Raji (cell line): ENCODE measurements around the gene HCRTR1.

Experiments
- POLR2A ChIP-seq: IDR thresholded peaks from 2 replicates; pipeline ENCODE4 v1.6.1; 2011; ENCODE audit warnings: low read depth, low read length, control low read depth; ENCODE audit not compliant: insufficient read depth

Gene HCRTR1

GRCh38 chr1:31625561-31626222 is 8.2 kb downstream of the HCRTR1 start:
- TF ChIP-seq POLR2A = no peak

- TF ChIP-seq POLR2A = no peak
These were observed 9.0 kb downstream of the HCRTR1 start for GRCh38 chr1:31626223-31627207.

- no peak for TF ChIP-seq POLR2A
These were observed 9.9 kb downstream of the HCRTR1 start for GRCh38 chr1:31627301-31627929.

GRCh38 chr1:31627930-31628559 is 10.6 kb downstream of the HCRTR1 start:
- TF ChIP-seq POLR2A = no peak

GRCh38 chr1:31628931-31629556 is 11.6 kb downstream of the HCRTR1 start:
- no peak for TF ChIP-seq POLR2A

GRCh38 chr1:31632649-31633048 is 15.2 kb downstream of the HCRTR1 start:
- no peak for TF ChIP-seq POLR2A

GRCh38 chr1:31633117-31633516 is 15.6 kb downstream of the HCRTR1 start:
- no peak for TF ChIP-seq POLR2A

GRCh38 chr1:31637915-31638673 is 20.6 kb downstream of the HCRTR1 start:
- TF ChIP-seq POLR2A = no peak

GRCh38 chr1:31639543-31639942 is 22.1 kb downstream of the HCRTR1 start:
- no peak for TF ChIP-seq POLR2A

GRCh38 chr1:31640179-31640578 is 22.7 kb downstream of the HCRTR1 start:
- no peak for TF ChIP-seq POLR2A

- no peak for TF ChIP-seq POLR2A
These were observed 23.5 kb downstream of the HCRTR1 start for GRCh38 chr1:31640964-31641363.

GRCh38 chr1:31642366-31642765 is 24.9 kb downstream of the HCRTR1 start:
- TF ChIP-seq POLR2A = no peak

- no peak for TF ChIP-seq POLR2A
These were observed 25.4 kb downstream of the HCRTR1 start for GRCh38 chr1:31642897-31643296.

GRCh38 chr1:31643976-31644559 is 26.6 kb downstream of the HCRTR1 start:
- no peak for TF ChIP-seq POLR2A
